IMR-90 (cell line): ENCODE data around the gene BICD1. TPM values are rescaled to one million over a fixed set of nuclear protein-coding genes. Genes with fewer than 3 reads are reported as not detected.

Experiments
- ATAC-seq: fragments of 200-7000 bp; cut with Tn5 transposase; 2 replicates; pipeline ENCODE4 v1.9.1; 2020; ENCODE audit warnings: low read depth, mild to moderate bottlenecking, moderate library complexity
- BruUV-seq: library from RNA; stranded (reverse); fragments of 400-500 nt; replicated peaks from 2 replicates; lab custom pipeline; 2021; lab: Mats Ljungman, UMichigan
- CTCF ChIA-PET: fragments of 300-600 bp; formaldehyde crosslinking; extraction: SDS; loops from one replicate; lab custom pipeline; 2021; ENCODE audit warnings: antibody characterized with exemption; lab: Yijun Ruan, JAX
- POLR2A ChIA-PET: fragments of 300-600 bp; sonication (Branson Sonifier 250); formaldehyde crosslinking; loops from one replicate; lab custom pipeline; 2022; ENCODE audit warnings: antibody characterized with exemption; ENCODE audit not compliant: unreplicated experiment; lab: Charles Lee
- DNase-seq: peaks from one replicate; pipeline ENCODE4 v3.0.0; 2013
- H2AFZ ChIP-seq: replicated peaks from 2 replicates; pipeline ENCODE3; 2013; ENCODE audit warnings: low read length, mild to moderate bottlenecking; ENCODE audit not compliant: poor library complexity
- H2AK5ac ChIP-seq: 2 replicates; pipeline ENCODE4 v1.6.1; 2013; ENCODE audit warnings: low read depth, low read length, inconsistent platforms
- H2AK9ac ChIP-seq: replicated peaks from 2 replicates; pipeline ENCODE3; 2013; ENCODE audit warnings: mild to moderate bottlenecking, low read depth, low read length, moderate library complexity; ENCODE audit not compliant: poor library complexity
- H2BK120ac ChIP-seq: 2 replicates; pipeline ENCODE4 v1.6.1; 2013; ENCODE audit warnings: low read depth, low read length, inconsistent platforms
- H2BK15ac ChIP-seq: 3 replicates; pipeline ENCODE4 v1.6.1; 2013; ENCODE audit warnings: low read depth, low read length, inconsistent platforms
- H2BK20ac ChIP-seq: 2 replicates; pipeline ENCODE4 v1.6.1; 2013; ENCODE audit warnings: low read depth, mild to moderate bottlenecking, inconsistent platforms, low read length, moderate library complexity
- H2BK5ac ChIP-seq: 2 replicates; pipeline ENCODE4 v1.6.1; 2013; ENCODE audit warnings: mild to moderate bottlenecking, low read depth, low read length, inconsistent platforms; ENCODE audit not compliant: poor library complexity, severe bottlenecking
- H3K14ac ChIP-seq: replicated peaks from 2 replicates; pipeline ENCODE4 v1.6.1; 2013; ENCODE audit warnings: low read depth, low read length, inconsistent platforms
- H3K18ac ChIP-seq: 2 replicates; pipeline ENCODE4 v1.6.1; 2013; ENCODE audit warnings: low read depth, low read length, control low read depth
- H3K23ac ChIP-seq: 2 replicates; pipeline ENCODE4 v1.6.1; 2013; ENCODE audit warnings: low read depth, low read length, inconsistent platforms
- H3K27ac ChIP-seq: 2 replicates; pipeline ENCODE4 v1.5.1; 2013; ENCODE audit warnings: mild to moderate bottlenecking, control low read depth, low read length; ENCODE audit not compliant: insufficient read depth
- H3K27me3 ChIP-seq: 2 replicates; pipeline ENCODE4 v1.6.1; 2013; ENCODE audit warnings: low read length; ENCODE audit not compliant: control insufficient read depth, insufficient read depth
- H3K36me3 ChIP-seq: 2 replicates; pipeline ENCODE4 v1.6.1; 2013; ENCODE audit warnings: low read length, mixed read lengths; ENCODE audit not compliant: control insufficient read depth, insufficient read depth
- H3K4ac ChIP-seq: 2 replicates; pipeline ENCODE4 v1.6.1; 2013; ENCODE audit warnings: low read depth, low read length, inconsistent platforms
- H3K4me1 ChIP-seq: 2 replicates; pipeline ENCODE4 v1.6.1; 2013; ENCODE audit warnings: low read length, mixed read lengths; ENCODE audit not compliant: control insufficient read depth, insufficient read depth
- H3K4me2 ChIP-seq: 2 replicates; pipeline ENCODE4 v1.6.1; 2013; ENCODE audit warnings: low read depth, mild to moderate bottlenecking, control low read depth, low read length, moderate library complexity
- H3K4me3 ChIP-seq: 2 replicates; pipeline ENCODE4 v1.5.1; 2013; ENCODE audit warnings: low read depth, mild to moderate bottlenecking, control low read depth, low read length, moderate library complexity; ENCODE audit not compliant: insufficient read depth
- H3K56ac ChIP-seq: 2 replicates; pipeline ENCODE4 v1.6.1; 2013; ENCODE audit warnings: low read length, inconsistent platforms; ENCODE audit not compliant: insufficient read depth; ENCODE audit errors: extremely low read depth
- H3K79me1 ChIP-seq, 2 experiments: 2 replicates each; pipeline ENCODE4 v1.6.1; 2013; ENCODE audit warnings: low read length in 2 of 2, inconsistent platforms in 1 of 2, low read depth in 1 of 2
- H3K9ac ChIP-seq: 2 replicates; pipeline ENCODE4 v1.6.1; 2013; ENCODE audit warnings: low read depth, low read length, control low read depth
- H3K9me1 ChIP-seq: 2 replicates; pipeline ENCODE4 v1.6.1; 2013; ENCODE audit warnings: low read length, inconsistent platforms; ENCODE audit not compliant: insufficient read depth
- H3K9me3 ChIP-seq: 2 replicates; pipeline ENCODE4 v1.6.1; 2013; ENCODE audit warnings: low read length; ENCODE audit not compliant: control insufficient read depth, insufficient read depth
- H4K20me1 ChIP-seq: 2 replicates; pipeline ENCODE4 v1.6.1; 2013; ENCODE audit warnings: low read length, inconsistent platforms; ENCODE audit not compliant: insufficient read depth
- H4K5ac ChIP-seq: 2 replicates; pipeline ENCODE4 v1.6.1; 2013; ENCODE audit warnings: mild to moderate bottlenecking, low read depth, low read length, control low read depth
- H4K8ac ChIP-seq, 2 experiments: 2 replicates each; pipeline ENCODE4 v1.6.1; 2013; ENCODE audit warnings: low read depth in 2 of 2, low read length in 2 of 2, control low read depth in 1 of 2, inconsistent platforms in 1 of 2
- H4K91ac ChIP-seq: 2 replicates; pipeline ENCODE4 v1.6.1; 2013; ENCODE audit warnings: low read depth, low read length, inconsistent platforms; ENCODE audit not compliant: insufficient read depth
- BHLHE40 ChIP-seq: fragments of 150-350 bp; IDR thresholded peaks from 2 replicates; pipeline ENCODE4 v1.6.1; 2016; ENCODE audit warnings: mild to moderate bottlenecking, low read depth, low read length
- CEBPB ChIP-seq: IDR thresholded peaks from 2 replicates; pipeline ENCODE4 v1.6.1; 2012; ENCODE audit warnings: low read depth, low read length, improper control_type of control experiment
- CHD1 ChIP-seq: IDR thresholded peaks from 2 replicates; pipeline ENCODE4 v1.6.1; 2012; ENCODE audit warnings: low read depth, low read length, improper control_type of control experiment
- FOS ChIP-seq: fragments of 150-350 bp; IDR thresholded peaks from 2 replicates; pipeline ENCODE4 v1.6.1; 2016; ENCODE audit warnings: low read depth, low read length
- MAFK ChIP-seq: IDR thresholded peaks from 2 replicates; pipeline ENCODE4 v1.6.1; 2012; ENCODE audit warnings: low read depth, low read length, improper control_type of control experiment
- MAZ ChIP-seq: IDR thresholded peaks from 2 replicates; pipeline ENCODE4 v1.6.1; 2012; ENCODE audit warnings: low read depth, mild to moderate bottlenecking, low read length, improper control_type of control experiment, moderate library complexity, borderline replicate concordance
- MXI1 ChIP-seq: IDR thresholded peaks from 2 replicates; pipeline ENCODE4 v1.6.1; 2012; ENCODE audit warnings: low read depth, mild to moderate bottlenecking, low read length, moderate library complexity, borderline replicate concordance
- NFE2L2 ChIP-seq: fragments of 150-350 bp; IDR thresholded peaks from 2 replicates; pipeline ENCODE4 v1.6.1; 2016; ENCODE audit warnings: low read depth, mild to moderate bottlenecking, low read length
- POLR2A ChIP-seq: IDR thresholded peaks from 2 replicates; pipeline ENCODE4 v1.6.1; 2012; ENCODE audit warnings: mild to moderate bottlenecking, low read depth, low read length
- RCOR1 ChIP-seq: IDR thresholded peaks from 2 replicates; pipeline ENCODE4 v1.6.1; 2012; ENCODE audit warnings: mild to moderate bottlenecking, low read length, improper control_type of control experiment; ENCODE audit not compliant: insufficient replicate concordance
- RFX5 ChIP-seq: IDR thresholded peaks from 2 replicates; pipeline ENCODE4 v1.8.0; 2012; ENCODE audit warnings: low read depth, mild to moderate bottlenecking, low read length, moderate library complexity
- SMC3 ChIP-seq: fragments of 150-350 bp; IDR thresholded peaks from 2 replicates; pipeline ENCODE4 v1.6.1; 2016; ENCODE audit warnings: low read depth, mild to moderate bottlenecking, antibody characterized with exemption, low read length, moderate library complexity
- WGBS, 2 experiments: methylation state at CpG; one replicate each; pipeline versions ENCODE4 v1.1.5 to v1.1.7; 2013; ENCODE audit warnings: missing lambda C conversion rate in 2 of 2; ENCODE audit not compliant: insufficient read length in 1 of 2; ENCODE audit errors: extremely low coverage in 2 of 2; 5-methylcytosine and 5-hydroxymethylcytosine counted together
- dilution Hi-C: fragments of 300-500 bp; cut with HindIII; formaldehyde crosslinking; loops from one replicate; pipeline ENCODE4 v1.14.3; 2018; ENCODE audit warnings: low sequenced_read_pairs; ENCODE audit not compliant: unreplicated experiment
- in situ Hi-C: fragments of 300-500 bp; cut with MboI; formaldehyde crosslinking; loops from 3 replicates; pipeline ENCODE4 v1.14.3; 2019; ENCODE audit warnings: low sequenced_read_pairs, inconsistent platforms, mixed read lengths
- intact Hi-C: fragments of 100-400 bp; cut with micrococcal nuclease; formaldehyde crosslinking; loops from 2 replicates; pipeline ENCODE4 v1.10.0; 2022
- polyA plus RNA-seq, 3 experiments: library from polyadenylated mRNA; depleted of rRNA; stranded (reverse); fragments of >200 nt; gene quantifications; 2 replicates each; pipeline ENCODE4 v1.2.3, GENCODE V29; 2012; ENCODE audit warnings: low replicate concordance in 1 of 3
- total RNA-seq: library from RNA; depleted of rRNA; stranded (reverse); fragments of >200 nt; gene quantifications from 2 replicates; pipeline ENCODE4 v1.2.3, GENCODE V29; 2012
- TF ChIP-seq, protein P1 (sequence below): fragments of 150-350 bp; IDR thresholded peaks from 2 replicates; pipeline ENCODE4 v1.6.1; 2016; ENCODE audit warnings: low read depth, mild to moderate bottlenecking, low read length, moderate library complexity, borderline replicate concordance
- TF ChIP-seq, protein P2 (sequence below): fragments of 150-350 bp; IDR thresholded peaks from 2 replicates; pipeline ENCODE4 v1.6.1; 2017; ENCODE audit warnings: mild to moderate bottlenecking, antibody characterized with exemption, low read length, low read depth
- TF ChIP-seq, protein P3 (sequence below): conservative IDR thresholded peaks from 2 replicates; pipeline ENCODE4 v1.5.1; 2012; ENCODE audit warnings: mild to moderate bottlenecking, low read depth, low read length, improper control_type of control experiment

BICD1 gene
- total and polyA plus RNA-seq, 2 of the 4 experiments (the other 2 are of a cell fraction), result 17.2 to 21.8 TPM

DNA sequence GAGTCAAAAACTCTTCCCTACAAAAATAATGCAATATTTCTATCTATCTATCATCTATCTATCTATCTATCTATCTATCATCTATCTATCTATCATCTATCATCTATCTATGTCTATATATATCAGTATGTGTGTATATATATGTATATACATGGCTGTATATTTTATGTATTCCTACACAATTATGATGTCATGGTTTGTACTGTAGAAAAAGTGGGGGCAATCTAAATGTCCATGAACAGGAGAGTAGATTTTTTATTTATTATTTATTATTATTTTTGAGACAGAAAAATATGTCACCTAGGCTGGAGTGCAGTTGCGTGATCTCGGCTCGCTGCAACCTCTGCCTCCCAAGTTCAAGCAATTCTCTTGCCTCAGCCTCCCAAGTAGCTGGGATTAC is 45.6 kb upstream of the BICD1 start:
- BruUV-seq, result no TSS peak
- WGBS, 2 experiments, result no CpG with 5 or more reads among the region's 3 CpGs

More for the DNA sequence above, 45.6 kb upstream of the BICD1 start:
- in situ Hi-C loops (loop anchor here (25.0 kb wide), 1 partner anchor 399 kb away; the partner anchor contains the start of gene ETFBKMT), intact Hi-C loops (loop anchor here (2.0 to 5.0 kb wide), 3 partner anchors 46 to 244 kb away; partner anchors contain the start of gene BICD1), dilution Hi-C loops (no loop called here)
- ChIA-PET POLR2A (no interaction called here), CTCF (interaction anchor here (0.5 to 1.9 kb wide), 9 partner anchors 8 to 314 kb away, joined by 3 to 10 read pairs (median 3); no protein-coding TSS in a partner anchor)
- ATAC-seq (no peak), DNase-seq (no peak)
- Histone ChIP-seq H3K18ac (no peak overlapping the region), H2BK20ac (no peak overlapping the region), H3K4ac (no peak overlapping the region), H3K4me2 (no peak overlapping the region), H2BK5ac (no peak overlapping the region), H3K9me1 (no peaks in the 10 kb centered on the region), H4K20me1 (no peaks in the 10 kb centered on the region), H2BK15ac (no peak overlapping the region), H3K23ac (no peak overlapping the region), H2AK9ac (no peak overlapping the region), H3K4me1 (no peaks in the 10 kb centered on the region), H4K8ac (no peak overlapping the region), H4K5ac (no peak overlapping the region), H3K9ac (no peak overlapping the region), H4K91ac (no peak overlapping the region), H3K9me3 (no peaks in the 10 kb centered on the region), H2AFZ (no peak overlapping the region), H3K79me1 (no peaks in the 10 kb centered on the region), H2BK120ac (no peak overlapping the region), H3K27me3 (no peaks in the 10 kb centered on the region), H3K27ac (no peak overlapping the region), H3K4me3 (no peak overlapping the region), H2AK5ac (no peak overlapping the region), H3K56ac (no peak overlapping the region), H3K36me3 (no peaks in the 10 kb centered on the region), H3K14ac (no peak overlapping the region)
- TF ChIP-seq SMC3 (no peak), RFX5 (no peak), RCOR1 (no peak), FOS (no peak), MXI1 (no peak), CEBPB (no peak), CHD1 (no peak), MAZ (no peak), MAFK (no peak), POLR2A (no peak), NFE2L2 (no peak), BHLHE40 (no peak)
- TF ChIP-seq, protein P1, sequence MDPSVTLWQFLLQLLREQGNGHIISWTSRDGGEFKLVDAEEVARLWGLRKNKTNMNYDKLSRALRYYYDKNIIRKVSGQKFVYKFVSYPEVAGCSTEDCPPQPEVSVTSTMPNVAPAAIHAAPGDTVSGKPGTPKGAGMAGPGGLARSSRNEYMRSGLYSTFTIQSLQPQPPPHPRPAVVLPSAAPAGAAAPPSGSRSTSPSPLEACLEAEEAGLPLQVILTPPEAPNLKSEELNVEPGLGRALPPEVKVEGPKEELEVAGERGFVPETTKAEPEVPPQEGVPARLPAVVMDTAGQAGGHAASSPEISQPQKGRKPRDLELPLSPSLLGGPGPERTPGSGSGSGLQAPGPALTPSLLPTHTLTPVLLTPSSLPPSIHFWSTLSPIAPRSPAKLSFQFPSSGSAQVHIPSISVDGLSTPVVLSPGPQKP, result no peak
- TF ChIP-seq, protein P2, sequence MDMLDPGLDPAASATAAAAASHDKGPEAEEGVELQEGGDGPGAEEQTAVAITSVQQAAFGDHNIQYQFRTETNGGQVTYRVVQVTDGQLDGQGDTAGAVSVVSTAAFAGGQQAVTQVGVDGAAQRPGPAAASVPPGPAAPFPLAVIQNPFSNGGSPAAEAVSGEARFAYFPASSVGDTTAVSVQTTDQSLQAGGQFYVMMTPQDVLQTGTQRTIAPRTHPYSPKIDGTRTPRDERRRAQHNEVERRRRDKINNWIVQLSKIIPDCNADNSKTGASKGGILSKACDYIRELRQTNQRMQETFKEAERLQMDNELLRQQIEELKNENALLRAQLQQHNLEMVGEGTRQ, result no peak
- TF ChIP-seq, protein P3, sequence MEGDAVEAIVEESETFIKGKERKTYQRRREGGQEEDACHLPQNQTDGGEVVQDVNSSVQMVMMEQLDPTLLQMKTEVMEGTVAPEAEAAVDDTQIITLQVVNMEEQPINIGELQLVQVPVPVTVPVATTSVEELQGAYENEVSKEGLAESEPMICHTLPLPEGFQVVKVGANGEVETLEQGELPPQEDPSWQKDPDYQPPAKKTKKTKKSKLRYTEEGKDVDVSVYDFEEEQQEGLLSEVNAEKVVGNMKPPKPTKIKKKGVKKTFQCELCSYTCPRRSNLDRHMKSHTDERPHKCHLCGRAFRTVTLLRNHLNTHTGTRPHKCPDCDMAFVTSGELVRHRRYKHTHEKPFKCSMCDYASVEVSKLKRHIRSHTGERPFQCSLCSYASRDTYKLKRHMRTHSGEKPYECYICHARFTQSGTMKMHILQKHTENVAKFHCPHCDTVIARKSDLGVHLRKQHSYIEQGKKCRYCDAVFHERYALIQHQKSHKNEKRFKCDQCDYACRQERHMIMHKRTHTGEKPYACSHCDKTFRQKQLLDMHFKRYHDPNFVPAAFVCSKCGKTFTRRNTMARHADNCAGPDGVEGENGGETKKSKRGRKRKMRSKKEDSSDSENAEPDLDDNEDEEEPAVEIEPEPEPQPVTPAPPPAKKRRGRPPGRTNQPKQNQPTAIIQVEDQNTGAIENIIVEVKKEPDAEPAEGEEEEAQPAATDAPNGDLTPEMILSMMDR, result no peak
